ENCODE data around the gene PIK3R4. TPM values are rescaled to one million over a fixed set of nuclear protein-coding genes. Genes with fewer than 3 reads are reported as not detected.

Gene PIK3R4
- total RNA-seq, 4 donors from 2014 or later = 15.4 to 27.3 (median 24.0) TPM

DNA sequence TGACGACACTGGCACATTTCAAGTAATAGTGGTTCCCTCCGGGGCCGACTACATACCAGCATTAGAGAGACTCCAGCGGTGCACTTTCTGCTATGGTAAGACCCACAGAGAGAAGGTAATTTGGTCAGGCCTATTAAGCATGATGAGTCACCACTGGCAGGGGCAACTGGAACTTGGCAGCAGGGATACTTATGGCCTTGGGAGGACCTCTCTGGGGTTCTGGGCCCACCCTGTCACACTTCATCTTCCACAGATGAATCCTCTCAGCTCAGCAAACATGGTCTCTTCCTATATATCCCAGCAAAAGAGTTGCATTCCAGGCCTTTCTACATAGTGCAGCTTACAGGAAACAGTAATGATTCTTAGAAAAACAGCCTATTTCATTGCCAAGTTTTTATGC lies 88.0 kb downstream of the PIK3R4 start:
- Histone ChIP-seq H3K27ac (no peak overlapping the region), H3K27me3 (no peaks in the 10 kb centered on the region), H3K9me3 (no peaks in the 10 kb centered on the region), H3K4me3 (no peak overlapping the region), H3K36me3 (no peaks in the 10 kb centered on the region), H3K4me1 (peaks cover 0 to 10% (median 0%) of the 10 kb centered on the region in 3 donors)
- DNase-seq = no peak
- intact Hi-C loops (cut with DNase I) = no loop called here
- TF ChIP-seq, protein P1, sequence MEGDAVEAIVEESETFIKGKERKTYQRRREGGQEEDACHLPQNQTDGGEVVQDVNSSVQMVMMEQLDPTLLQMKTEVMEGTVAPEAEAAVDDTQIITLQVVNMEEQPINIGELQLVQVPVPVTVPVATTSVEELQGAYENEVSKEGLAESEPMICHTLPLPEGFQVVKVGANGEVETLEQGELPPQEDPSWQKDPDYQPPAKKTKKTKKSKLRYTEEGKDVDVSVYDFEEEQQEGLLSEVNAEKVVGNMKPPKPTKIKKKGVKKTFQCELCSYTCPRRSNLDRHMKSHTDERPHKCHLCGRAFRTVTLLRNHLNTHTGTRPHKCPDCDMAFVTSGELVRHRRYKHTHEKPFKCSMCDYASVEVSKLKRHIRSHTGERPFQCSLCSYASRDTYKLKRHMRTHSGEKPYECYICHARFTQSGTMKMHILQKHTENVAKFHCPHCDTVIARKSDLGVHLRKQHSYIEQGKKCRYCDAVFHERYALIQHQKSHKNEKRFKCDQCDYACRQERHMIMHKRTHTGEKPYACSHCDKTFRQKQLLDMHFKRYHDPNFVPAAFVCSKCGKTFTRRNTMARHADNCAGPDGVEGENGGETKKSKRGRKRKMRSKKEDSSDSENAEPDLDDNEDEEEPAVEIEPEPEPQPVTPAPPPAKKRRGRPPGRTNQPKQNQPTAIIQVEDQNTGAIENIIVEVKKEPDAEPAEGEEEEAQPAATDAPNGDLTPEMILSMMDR (IDR thresholded peaks at IDR 0.05) = no peak
- TF ChIP-seq POLR2A (IDR thresholded peaks at IDR 0.05) = no peak
- 54 to 67% methylated on average over 4 of the region's 4 CpGs for WGBS, 2 donors

DNA sequence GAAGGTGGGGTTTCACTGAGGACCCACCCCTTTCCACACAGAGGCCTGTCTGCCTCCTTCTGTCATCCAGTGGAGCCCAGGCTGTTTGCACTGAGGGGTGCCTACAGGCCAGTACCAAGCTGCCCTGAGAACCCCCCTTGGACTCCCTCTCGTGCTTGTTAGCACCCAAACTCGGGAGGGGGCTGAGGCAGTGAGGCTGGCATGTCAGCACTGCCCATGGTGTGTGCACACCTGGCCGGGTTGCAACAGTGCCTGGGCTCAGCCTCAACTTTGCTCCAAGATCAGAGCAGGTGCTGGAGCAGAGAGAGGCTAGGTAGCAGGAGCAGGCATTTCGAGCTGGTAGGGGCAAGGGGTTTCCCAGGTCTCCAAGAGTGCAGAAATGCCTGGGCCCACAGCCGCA lies 90.0 kb downstream of the PIK3R4 start:
- WGBS, 2 donors = no CpG with 5 or more reads among the region's 5 CpGs
- Histone ChIP-seq H3K27me3 (no peaks in the 10 kb centered on the region), H3K27ac (no peak overlapping the region), H3K4me1 (no peaks in the 10 kb centered on the region), H3K36me3 (no peaks in the 10 kb centered on the region), H3K4me3 (no peak overlapping the region), H3K9me3 (no peaks in the 10 kb centered on the region)
- DNase-seq = no peak
- TF ChIP-seq, protein P1 (IDR thresholded peaks at IDR 0.05) = no peak
- TF ChIP-seq POLR2A (IDR thresholded peaks at IDR 0.05) = no peak
- intact Hi-C loops (cut with DNase I) = no loop called here

DNA sequence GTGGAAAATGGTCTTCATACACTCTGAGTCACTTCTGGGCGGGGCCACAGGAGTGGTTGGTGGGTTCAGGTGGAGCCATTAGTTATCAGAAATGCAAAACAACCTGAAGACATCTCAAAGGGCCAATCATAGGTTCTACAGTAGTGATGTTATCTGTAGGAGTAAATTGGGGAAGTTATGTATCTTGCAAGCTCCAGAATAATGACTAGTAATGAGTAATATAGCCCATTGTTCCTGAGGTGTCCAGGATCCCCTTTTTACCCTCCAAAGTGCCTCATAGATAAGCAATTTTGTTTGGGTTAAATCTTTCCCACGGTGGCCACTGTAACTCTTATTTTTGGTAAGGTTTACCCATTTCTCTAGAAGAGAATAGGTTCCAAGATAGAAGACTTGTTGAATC lies 91.7 kb downstream of the PIK3R4 start:
- Histone ChIP-seq H3K27me3 (no peaks in the 10 kb centered on the region), H3K9me3 (no peaks in the 10 kb centered on the region), H3K4me3 (no peak overlapping the region), H3K27ac (no peak overlapping the region), H3K4me1 (no peaks in the 10 kb centered on the region), H3K36me3 (no peaks in the 10 kb centered on the region)
- intact Hi-C loops (cut with DNase I) = no loop called here
- no peak for TF ChIP-seq POLR2A (IDR thresholded peaks at IDR 0.05)
- TF ChIP-seq, protein P1 (IDR thresholded peaks at IDR 0.05) = no peak
- WGBS, 2 donors = 79 to 85% methylated on average over 2 of the region's 2 CpGs
- no peak for DNase-seq

DNA sequence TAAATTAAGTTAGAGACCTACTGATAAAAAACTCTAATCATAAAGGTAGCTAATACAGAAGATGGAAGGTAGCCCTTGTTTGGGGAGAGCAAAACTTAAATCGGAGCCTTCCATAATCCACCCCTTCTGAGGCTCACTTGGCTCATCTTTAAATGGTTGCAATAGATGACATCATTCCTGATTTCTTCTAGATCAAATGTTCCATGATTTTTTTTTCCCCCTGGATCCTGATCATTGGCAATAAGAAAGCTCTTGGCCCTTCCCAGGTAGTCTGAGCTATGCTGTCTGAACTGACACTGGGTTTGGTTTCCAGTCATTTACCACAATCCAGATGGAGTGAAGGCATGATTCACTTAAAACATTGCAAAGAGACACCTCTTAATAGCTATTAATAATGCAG lies 92.5 kb downstream of the PIK3R4 start:
- Histone ChIP-seq H3K27ac (no peak overlapping the region), H3K9me3 (no peaks in the 10 kb centered on the region), H3K36me3 (no peaks in the 10 kb centered on the region), H3K27me3 (no peaks in the 10 kb centered on the region), H3K4me1 (no peaks in the 10 kb centered on the region), H3K4me3 (no peak overlapping the region)
- DNase-seq = no peak
- intact Hi-C loops (cut with DNase I) = no loop called here
- TF ChIP-seq, protein P1 (IDR thresholded peaks at IDR 0.05) = no peak
- no peak for TF ChIP-seq POLR2A (IDR thresholded peaks at IDR 0.05)
- 86 to 100% methylated on average over 1 of the region's 1 CpG for WGBS, 2 donors

DNA sequence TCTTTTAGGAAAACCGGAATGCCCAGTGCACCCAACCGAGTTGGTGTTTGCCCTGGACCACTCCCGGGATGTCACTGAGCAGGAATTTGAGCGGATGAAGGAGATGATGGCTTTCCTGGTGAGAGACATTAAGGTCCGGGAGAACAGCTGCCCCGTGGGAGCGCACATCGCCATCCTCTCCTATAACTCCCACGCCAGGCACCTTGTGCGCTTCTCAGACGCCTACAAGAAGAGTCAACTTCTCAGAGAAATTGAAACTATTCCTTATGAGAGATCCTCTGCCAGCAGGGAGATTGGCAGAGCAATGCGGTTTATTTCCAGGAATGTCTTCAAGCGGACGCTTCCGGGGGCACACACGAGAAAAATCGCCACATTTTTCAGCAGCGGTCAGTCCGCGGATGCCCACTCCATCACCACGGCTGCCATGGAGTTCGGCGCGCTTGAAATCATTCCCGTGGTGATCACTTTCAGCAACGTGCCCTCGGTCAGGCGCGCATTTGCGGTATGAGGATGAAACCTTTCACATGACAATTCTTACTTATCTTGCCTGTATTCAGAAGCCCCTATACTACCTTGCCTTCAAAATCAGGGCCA lies 97.5 kb downstream of the PIK3R4 start:
- intact Hi-C loops (cut with DNase I) = no loop called here
- no peak for TF ChIP-seq POLR2A (IDR thresholded peaks at IDR 0.05)
- TF ChIP-seq, protein P1 (IDR thresholded peaks at IDR 0.05) = no peak
- H3K36me3 ChIP-seq = no peaks in the 10 kb centered on the region
- WGBS, 2 donors = 87 to 93% methylated on average over 25 to 30 of the region's 30 CpGs
- H3K27ac ChIP-seq = no peak overlapping the region
- no peak overlapping the region for H3K4me3 ChIP-seq
- DNase-seq = no peak
- H3K27me3 ChIP-seq = no peaks in the 10 kb centered on the region
- H3K9me3 ChIP-seq = no peaks in the 10 kb centered on the region
- peaks cover 0 to 7% (median 0%) of the 10 kb centered on the region in 3 donors for H3K4me1 ChIP-seq
